Measurements from ENCODE around the gene SLC9A1.

Gene SLC9A1

DNA sequence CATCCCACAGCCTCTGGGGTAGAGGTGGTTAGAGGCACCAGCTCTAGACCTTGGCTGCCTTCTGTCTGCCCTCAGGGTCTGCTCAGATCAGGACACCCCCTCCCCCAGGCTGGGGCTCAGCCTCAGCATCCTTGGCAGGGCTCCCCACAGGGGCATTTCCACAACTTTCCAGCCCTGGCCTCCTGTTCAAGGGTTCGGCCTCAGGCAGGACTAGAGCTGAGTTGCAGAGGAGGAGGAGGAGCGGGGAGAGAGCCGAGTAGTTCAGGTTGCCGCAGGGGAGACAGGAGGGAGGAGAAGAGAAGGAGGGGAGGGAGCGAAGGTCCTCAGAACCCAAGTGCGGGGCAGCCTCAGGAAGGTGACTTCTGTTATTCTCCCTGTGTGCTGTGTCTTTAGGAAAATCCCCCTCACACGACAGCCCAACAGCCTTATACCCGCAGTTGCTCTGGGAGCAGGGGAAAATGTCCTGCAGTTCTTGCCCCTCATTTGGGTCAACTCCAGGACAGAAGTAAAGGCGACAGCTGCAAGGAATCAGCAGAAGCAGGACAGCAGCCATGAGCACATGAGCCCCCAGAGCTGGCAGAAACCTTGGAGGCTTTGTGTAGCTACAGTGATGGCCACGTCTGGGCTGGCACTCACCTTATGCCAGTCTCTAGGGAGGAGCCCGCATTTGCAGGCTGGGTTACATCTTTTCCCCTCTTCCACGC lies 95.8 kb downstream of the SLC9A1 start:
- no peak for DNase-seq

DNA sequence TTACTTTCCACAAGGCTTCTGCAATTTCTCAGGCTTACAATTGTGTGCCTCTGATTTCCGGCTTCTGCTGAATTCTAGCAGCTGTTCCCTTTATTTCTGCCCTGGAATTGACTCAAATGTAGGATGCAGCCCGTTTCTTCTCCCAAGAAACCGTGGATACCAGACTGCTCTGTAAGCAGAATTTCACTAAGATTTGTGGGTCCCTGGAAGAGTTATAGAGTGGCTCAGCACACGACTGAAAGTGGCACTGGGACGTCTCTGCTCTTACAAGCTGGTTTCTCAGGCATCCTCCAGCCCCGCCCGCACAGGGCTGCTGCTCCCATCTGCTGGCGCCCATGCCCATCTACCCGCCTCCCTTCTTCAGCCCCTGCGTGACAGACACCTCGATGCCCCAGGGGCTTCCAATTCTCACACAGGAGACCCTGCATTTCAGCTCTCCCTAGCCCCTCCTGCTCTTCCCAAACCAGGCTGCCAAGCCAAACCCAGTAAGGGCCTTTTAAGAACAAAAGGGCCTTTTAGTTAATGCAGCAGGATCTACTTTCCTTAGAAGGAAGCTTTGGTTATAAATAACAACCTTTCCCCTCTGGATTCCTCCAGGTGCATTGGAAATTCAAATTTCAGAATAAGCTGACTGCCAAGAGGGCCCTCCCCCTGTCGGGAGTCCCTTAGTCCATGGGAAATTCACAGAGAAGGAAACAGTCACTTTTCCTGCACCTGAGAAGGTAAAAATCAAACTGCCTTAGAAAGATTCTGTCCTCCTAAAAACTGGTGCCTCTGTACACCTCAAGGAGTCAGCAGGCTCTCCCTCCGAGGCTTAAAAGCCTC lies 96.9 kb downstream of the SLC9A1 start:
- DNase-seq, result no peak

DNA sequence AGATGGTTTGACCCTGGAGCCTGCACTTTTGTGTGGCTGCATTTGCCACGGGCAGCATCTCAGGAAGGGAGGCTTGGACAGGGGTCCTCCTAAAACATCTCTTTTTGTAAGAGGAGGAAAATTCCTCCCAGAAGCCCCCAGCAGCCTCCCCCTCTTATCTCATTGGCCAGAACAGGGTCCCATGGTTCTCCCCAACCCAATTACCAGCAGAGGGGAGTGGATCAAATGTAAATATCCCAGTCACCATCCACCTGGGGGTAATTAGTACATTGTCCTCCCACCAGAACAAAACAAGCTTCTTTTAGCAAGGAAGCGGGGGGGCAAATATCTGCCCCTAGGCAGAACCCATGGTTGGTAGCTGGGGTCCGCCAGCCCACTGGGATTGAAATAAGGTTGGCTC lies 97.5 kb downstream of the SLC9A1 start:
- DNase-seq, result no peak

DNA sequence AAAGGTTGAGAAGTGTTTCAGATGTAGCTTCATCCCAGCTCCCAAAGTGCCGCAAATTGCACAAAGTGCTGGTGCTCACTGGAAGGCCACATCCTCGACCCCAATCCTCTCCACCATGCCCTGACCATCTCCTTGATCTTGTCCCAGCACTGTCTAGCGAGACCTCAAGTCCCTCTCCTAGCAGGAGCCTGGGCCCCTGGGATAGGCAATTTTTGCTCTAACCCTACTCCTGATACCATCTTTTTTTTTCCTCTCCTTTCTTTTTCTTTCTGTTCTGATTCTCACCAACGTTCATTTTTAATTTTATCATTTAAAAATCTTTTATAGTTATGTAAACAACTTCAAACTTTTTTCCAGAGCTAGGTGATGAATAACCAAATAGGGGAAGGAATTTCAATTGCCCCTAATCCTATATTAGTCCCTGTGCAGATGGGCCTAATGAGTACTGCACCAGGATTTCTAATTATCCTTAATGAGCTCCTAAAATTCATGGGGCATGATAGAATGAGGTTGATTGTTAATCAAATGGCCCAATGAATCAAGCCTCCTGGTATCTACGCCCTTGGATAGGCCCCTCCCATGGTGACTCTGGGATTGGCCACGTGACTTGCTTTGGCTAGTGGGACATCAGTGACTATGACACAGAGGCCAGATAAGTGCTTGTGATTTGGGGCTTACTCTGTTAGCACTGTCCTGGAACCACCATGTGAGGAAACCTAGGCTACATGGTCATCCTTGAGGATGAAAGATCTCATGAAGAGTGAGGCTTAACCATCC lies 100.8 kb downstream of the SLC9A1 start:
- DNase-seq, result no peak

DNA sequence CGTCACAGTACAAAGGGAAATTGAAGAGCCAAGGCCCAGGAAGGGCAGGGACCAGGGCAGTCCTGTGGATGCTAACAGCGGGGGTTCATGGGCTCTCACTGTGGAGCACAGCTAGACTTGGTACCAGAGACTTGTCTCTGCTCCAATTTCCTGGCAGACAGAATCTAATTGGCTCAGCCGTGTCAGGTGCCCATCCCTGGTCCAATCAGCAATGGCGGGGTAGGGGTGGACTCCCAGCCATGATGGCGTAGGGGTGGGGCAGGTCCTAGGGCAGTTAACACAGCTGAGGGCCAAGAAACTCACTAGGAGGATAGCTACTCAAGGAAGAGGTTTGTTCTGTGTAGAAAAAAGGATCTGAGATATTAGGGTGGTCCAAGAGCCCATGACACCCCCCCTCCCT lies 102.4 kb downstream of the SLC9A1 start:
- DNase-seq, result no peak

DNA sequence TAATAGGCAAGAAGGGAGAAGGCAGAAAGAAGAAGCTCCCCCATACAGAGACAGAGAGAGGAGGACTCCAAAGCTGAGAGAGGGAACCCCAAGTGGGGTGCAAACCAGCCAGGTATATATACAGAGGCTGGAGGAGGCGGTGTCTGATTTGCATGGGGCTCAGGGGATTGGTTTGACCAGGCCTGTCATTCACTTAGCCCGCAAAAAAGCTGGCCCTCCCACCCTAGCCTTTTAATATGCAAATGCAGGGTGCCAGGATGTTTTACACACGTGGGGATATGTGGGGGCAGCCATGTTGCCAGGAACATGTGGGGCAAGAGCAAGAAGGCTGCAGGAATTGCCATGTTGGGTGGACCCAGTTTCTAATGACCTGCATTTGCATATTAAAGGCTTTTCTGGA lies 105.3 kb downstream of the SLC9A1 start:
- DNase-seq, result no peak

DNA sequence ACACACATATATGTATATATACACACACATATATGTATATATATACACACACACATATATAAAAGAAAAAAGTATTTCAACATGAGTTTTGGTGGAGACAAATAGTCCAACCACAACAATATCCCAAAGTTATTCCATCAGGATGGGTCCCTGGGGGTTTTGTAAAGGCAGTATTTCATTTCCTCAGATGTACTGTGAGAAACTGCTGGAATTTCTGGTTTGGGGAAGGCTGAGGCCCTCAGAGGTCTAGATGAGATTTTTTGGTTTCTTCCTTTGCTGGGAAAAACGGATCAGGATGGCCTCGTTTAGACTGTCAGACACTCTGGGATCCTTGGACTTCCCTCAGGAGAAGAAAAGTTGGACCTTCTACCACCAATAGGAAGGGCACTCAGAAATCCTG lies 105.8 kb downstream of the SLC9A1 start:
- DNase-seq, result no peak

Measured in activated CD4-positive, alpha-beta T cell treated with anti-CD3 and anti-CD28 coated beads for 4 hours (primary cell).